K562 (cell line): Measurements from ENCODE around the gene BLM. TPM values are rescaled to one million over a fixed set of nuclear protein-coding genes. Genes with fewer than 3 reads are reported as not detected.

ENCODE experiments used
- ATAC-seq: fragments of 200-7000 bp; cut with Tn5 transposase; 3 replicates; pipeline ENCODE4 v1.9.1; 2020; ENCODE audit warnings: moderate library complexity
- BruUV-seq: library from RNA; stranded (reverse); fragments of 400-500 nt; replicated peaks from 2 replicates; lab custom pipeline; 2021; lab: Mats Ljungman, UMichigan
- CTCF ChIA-PET: fragments of 300-600 bp; formaldehyde crosslinking; extraction: SDS; loops from one replicate; lab custom pipeline; 2021; ENCODE audit warnings: low intra/inter-chr PET ratio; lab: Yijun Ruan, JAX
- POLR2A ChIA-PET: fragments of 300-600, 350-650 bp; sonication (Branson Sonifier 250); formaldehyde crosslinking; extraction: SDS; loops from one replicate; lab custom pipeline; 2021; ENCODE audit warnings: antibody characterized with exemption, inconsistent platforms; lab: Yijun Ruan, JAX
- DNase-seq, 4 experiments: peaks; one replicate each; pipeline versions ENCODE4 v3.0.0 to v3.0.0-alpha.2; 2011 to 2018; ENCODE audit warnings: low spot score in 3 of 4, mixed read lengths in 3 of 4; ENCODE audit errors: extremely low read depth in 1 of 4
- FAIRE-seq: peaks from 2 replicates; lab custom pipeline; 2011; peaks lifted over from hg19 to GRCh38; lab: Jason Lieb, UNC
- H2AFZ ChIP-seq: 2 replicates; pipeline ENCODE4 v1.6.0; 2011; ENCODE audit warnings: low read depth, low read length, control low read depth, inconsistent platforms
- H3K27ac ChIP-seq: fragments of 200-600 bp; 3 replicates; pipeline ENCODE4 v1.8.0; 2011; ENCODE audit warnings: low read depth, mild to moderate bottlenecking, control low read depth, inconsistent platforms, low read length, moderate library complexity, mixed read lengths; ENCODE audit errors: extremely low read depth
- H3K27me3 ChIP-seq, 2 experiments: fragments of 300-600 bp in 1 of 2; 2 replicates in 1 of 2; 3 replicates in 1 of 2; pipeline versions ENCODE4 v1.6.0 to v1.8.0; 2011; ENCODE audit warnings: inconsistent platforms in 2 of 2, low read length in 2 of 2, mild to moderate bottlenecking in 1 of 2, mixed read lengths in 1 of 2, moderate library complexity in 1 of 2; ENCODE audit not compliant: control insufficient read depth in 2 of 2, insufficient read depth in 2 of 2
- H3K36me3 ChIP-seq: fragments of 300-600 bp; 3 replicates; pipeline ENCODE4 v1.8.0; 2011; ENCODE audit warnings: mild to moderate bottlenecking, low read length, inconsistent platforms; ENCODE audit not compliant: control insufficient read depth, insufficient read depth
- H3K4me1 ChIP-seq, 2 experiments: fragments of 200-600 bp in 1 of 2; replicated peaks in 1 of 2; 2 replicates in 1 of 2; 3 replicates in 1 of 2; pipeline versions ENCODE4 v1.5.1 to v1.8.0; 2011; ENCODE audit warnings: inconsistent platforms in 2 of 2, low read length in 2 of 2, mild to moderate bottlenecking in 1 of 2, mixed read lengths in 1 of 2, moderate library complexity in 1 of 2; ENCODE audit not compliant: control insufficient read depth in 2 of 2, insufficient read depth in 2 of 2
- H3K4me2 ChIP-seq: 2 replicates; pipeline ENCODE4 v1.6.1; 2011; ENCODE audit warnings: low read length, control low read depth, inconsistent platforms, mixed read lengths; ENCODE audit not compliant: insufficient read depth
- H3K4me3 ChIP-seq: fragments of 200-600 bp; sonication (generic), shearing (Covaris generic); 2 replicates; pipeline ENCODE4 v1.5.1; 2016; ENCODE audit warnings: control low read depth, inconsistent platforms
- H3K79me2 ChIP-seq: fragments of 200-600 bp; 3 replicates; pipeline ENCODE4 v1.8.0; 2011; ENCODE audit warnings: low read length, inconsistent platforms; ENCODE audit not compliant: control insufficient read depth, insufficient read depth
- H3K9ac ChIP-seq, 2 experiments: 2 replicates each; pipeline versions ENCODE4 v1.6.0 to v1.6.1; 2011; ENCODE audit warnings: low read depth in 2 of 2, low read length in 2 of 2, control low read depth in 1 of 2, inconsistent platforms in 1 of 2, mild to moderate bottlenecking in 1 of 2, mixed read lengths in 1 of 2; ENCODE audit not compliant: insufficient read depth in 1 of 2
- H3K9me1 ChIP-seq: one replicate; pipeline ENCODE4 v1.6.0; 2011; ENCODE audit warnings: inconsistent platforms, mild to moderate bottlenecking, low read length, moderate library complexity; ENCODE audit not compliant: control insufficient read depth, insufficient read depth
- H3K9me3 ChIP-seq: replicated peaks from 2 replicates; pipeline ENCODE4 v1.5.1; 2011; ENCODE audit warnings: low read depth, low read length, inconsistent platforms; ENCODE audit not compliant: control insufficient read depth, insufficient read depth
- H4K20me1 ChIP-seq: replicated peaks from 2 replicates; pipeline ENCODE4 v1.6.1; 2011; ENCODE audit warnings: low read length, inconsistent platforms, mixed read lengths; ENCODE audit not compliant: control insufficient read depth, insufficient read depth
- KLF6 ChIP-seq: fragments of 250-450 bp; sonication (Bioruptor Pico); IDR thresholded peaks from 2 replicates; pipeline ENCODE4 v1.4.0; 2020; ENCODE audit warnings: mild to moderate bottlenecking, moderate library complexity, borderline replicate concordance
- MAFF ChIP-seq: IDR thresholded peaks from 2 replicates; pipeline ENCODE4 v1.6.1; 2012; ENCODE audit warnings: low read length, improper control_type of control experiment
- NR2C2 ChIP-seq, 2 experiments: fragments of 200-800 bp in 1 of 2; sonication (Bioruptor generic) in 1 of 2; sonication (generic) in 1 of 2; formaldehyde crosslinking in 1 of 2; IDR thresholded peaks; 2 replicates each; pipeline versions ENCODE4 v1.6.1 to v1.8.0; 2016 to 2022; ENCODE audit warnings: mild to moderate bottlenecking in 1 of 2, missing compliant biosample characterization in 1 of 2, missing genetic modification characterization in 1 of 2, missing genetic modification reagents in 1 of 2
- OTX1 ChIP-seq: fragments of 450-650 bp; formaldehyde crosslinking; IDR thresholded peaks from 2 replicates; pipeline ENCODE4 v1.4.0; 2022; ENCODE audit warnings: mild to moderate bottlenecking
- PHB ChIP-seq: fragments of 250-450 bp; sonication (Bioruptor Pico); IDR thresholded peaks from 2 replicates; pipeline ENCODE4 v1.5.0; 2021
- RBFOX2 ChIP-seq: fragments of 200-400 bp; formaldehyde crosslinking; IDR thresholded peaks from 2 replicates; pipeline ENCODE4 v1.6.1; 2017; ENCODE audit warnings: low read depth, mild to moderate bottlenecking, low read length, moderate library complexity
- RBM14 ChIP-seq: fragments of 200-400 bp; formaldehyde crosslinking; IDR thresholded peaks from 2 replicates; pipeline ENCODE4 v1.6.1; 2018; ENCODE audit warnings: low read depth, mild to moderate bottlenecking, low read length, moderate library complexity, borderline replicate concordance; ENCODE audit not compliant: insufficient read depth
- TEAD1 ChIP-seq, 2 experiments: fragments of 450-650 bp in 1 of 2; sonication (generic) in 1 of 2; formaldehyde crosslinking; IDR thresholded peaks; 2 replicates each; pipeline versions ENCODE4 v1.4.0 to v1.8.0; 2020 to 2022; ENCODE audit warnings: mild to moderate bottlenecking in 2 of 2, missing genetic modification reagents in 1 of 2
- ZBED1 ChIP-seq: IDR thresholded peaks from 2 replicates; pipeline ENCODE4 v1.6.1; 2014
- ZNF274 ChIP-seq: IDR thresholded peaks from 2 replicates; pipeline ENCODE4 v1.6.1; 2011; ENCODE audit warnings: low read depth, mild to moderate bottlenecking, low read length, moderate library complexity, borderline replicate concordance
- ZNF316 ChIP-seq: fragments of 450-650 bp; IDR thresholded peaks from 2 replicates; pipeline ENCODE4 v1.6.1; 2016
- ZNF444 ChIP-seq: fragments of 250-450 bp; sonication (Bioruptor Pico); IDR thresholded peaks from 2 replicates; pipeline ENCODE4 v1.4.0; 2020; ENCODE audit warnings: mild to moderate bottlenecking, moderate library complexity
- ZNF507 ChIP-seq: conservative IDR thresholded peaks from 2 replicates; pipeline ENCODE4 v1.6.1; 2017; ENCODE audit warnings: missing genetic modification characterization, missing compliant biosample characterization
- WGBS: fragments of 100-300 bp; shearing (Covaris generic); methylation state at CpG from one replicate; pipeline ENCODE4 v1.1.6; 2016; ENCODE audit warnings: low coverage, mixed read lengths; ENCODE audit not compliant: insufficient coverage; ENCODE audit errors: missing lambda C conversion rate; 5-methylcytosine and 5-hydroxymethylcytosine counted together
- in situ Hi-C: fragments of 300-500 bp; cut with MboI; formaldehyde crosslinking; loops from 4 replicates; pipeline ENCODE4 v1.15.0; 2018; ENCODE audit warnings: inconsistent platforms, mixed read lengths
- intact Hi-C: fragments of 100-400 bp; cut with micrococcal nuclease; formaldehyde crosslinking; loops from 2 replicates; pipeline ENCODE4 v1.14.2; 2022
- polyA plus RNA-seq, 8 experiments: library from polyadenylated mRNA; depleted of rRNA in 4 of 8; stranded (reverse) in 5 of 8; unstranded in 3 of 8; fragments of >200 nt; fragmentation: Nextera tagmentation in 2 of 8; fragmentation: Illumina TruSeq in 1 of 8; extraction: Ambion mirVana in 2 of 8; extraction: Trizol in 1 of 8; gene quantifications; 2 replicates each; pipeline versions ENCODE4 v1.2.1 to v1.2.3, GENCODE V29; 2011 to 2014; ENCODE audit warnings: inconsistent platforms in 1 of 8, missing spikeins in 1 of 8
- total RNA-seq, 7 experiments: library from RNA; depleted of rRNA in 6 of 7; stranded (reverse); fragments of >200 nt in 6 of 7; fragmentation: Illumina TruSeq in 2 of 7; extraction: Trizol in 2 of 7; gene quantifications; 2 replicates each; pipeline versions ENCODE4 v1.2.1 to v1.2.3, GENCODE V29; 2011 to 2021; ENCODE audit warnings: low replicate concordance in 1 of 7
- TF ChIP-seq, protein P1 (sequence below): fragments of 450-650 bp; IDR thresholded peaks from 2 replicates; pipeline ENCODE4 v1.6.1; 2016; ENCODE audit warnings: low read depth, mild to moderate bottlenecking, moderate library complexity
- TF ChIP-seq, protein P2 (sequence below): sonication (generic); formaldehyde crosslinking; IDR thresholded peaks from 2 replicates; pipeline ENCODE4 v1.8.1; 2022; ENCODE audit warnings: missing genetic modification reagents
- TF ChIP-seq, protein P3 (sequence below): IDR thresholded peaks from 3 replicates; pipeline ENCODE4 v1.6.1; 2011; ENCODE audit warnings: borderline replicate concordance, mild to moderate bottlenecking, moderate library complexity; ENCODE audit not compliant: insufficient read length; ENCODE audit errors: extremely low read depth
- TF ChIP-seq, protein P4 (sequence below): fragments of 250-450 bp; sonication (Bioruptor Pico); IDR thresholded peaks from 2 replicates; pipeline ENCODE4 v1.5.0; 2020; ENCODE audit warnings: mild to moderate bottlenecking, borderline replicate concordance

BLM gene
- total and polyA plus RNA-seq, 9 of the 15 experiments (the other 6 are each of a cell fraction or from before 2014, with no cell fraction given) = 21.0 to 56.0 (median 43.9) TPM

DNA sequence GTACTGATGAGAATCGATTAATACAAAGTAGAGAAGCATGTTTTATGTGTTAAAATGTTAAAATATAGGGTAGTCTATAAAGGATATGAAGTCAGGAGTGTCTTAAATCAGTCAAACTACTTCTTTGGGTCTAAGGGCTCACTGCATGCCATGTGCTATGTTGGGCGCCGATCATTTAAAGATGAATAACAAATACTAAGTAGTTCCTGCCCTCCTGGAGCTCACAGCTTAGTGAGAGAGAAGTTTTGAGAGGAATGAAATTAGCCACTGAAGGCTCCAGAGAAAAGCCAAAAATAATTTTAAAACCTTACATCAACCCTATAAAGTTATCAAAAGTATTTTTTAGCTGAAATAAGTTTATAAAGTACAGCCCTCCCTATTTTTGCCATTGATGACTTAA, 44.5 kb downstream of the BLM start:
- no peak for FAIRE-seq
- Histone ChIP-seq H3K79me2 (no peaks in the 10 kb centered on the region), H3K27me3 (no peaks in the 10 kb centered on the region), H3K9me3 (no peaks in the 10 kb centered on the region), H3K4me1 (no peaks in the 10 kb centered on the region), H2AFZ (no peak overlapping the region), H4K20me1 (no peaks in the 10 kb centered on the region), H3K9ac (no peak overlapping the region), H3K9me1 (no peaks in the 10 kb centered on the region), H3K4me3 (no peak overlapping the region), H3K27ac (no peak overlapping the region), H3K36me3 (peaks cover 85% of the 10 kb centered on the region), H3K4me2 (no peak overlapping the region)
- in situ Hi-C loops = no loop called here
- DNase-seq = no peak
- ATAC-seq = no peak
- WGBS = 98% methylated on average over 3 of the region's 3 CpGs
- CTCF ChIA-PET = no interaction called here
- POLR2A ChIA-PET = interaction anchor here (1.9 kb wide), 1 partner anchor 9 kb away, joined by 7 read pairs; no protein-coding TSS in a partner anchor
- no TSS peak for BruUV-seq
- intact Hi-C loops = no loop called here
- TF ChIP-seq PHB (CRISPR knock-in tag) (no peak), OTX1 (no peak), TEAD1 (CRISPR knock-in tag; IDR thresholded peaks at IDR 0.05) (no peak), ZNF274 (no peak), MAFF (no peak), ZNF444 (CRISPR knock-in tag) (no peak), ZNF507 (no peak), ZBED1 (no peak), ZNF316 (no peak), KLF6 (CRISPR knock-in tag) (no peak), NR2C2 (CRISPR knock-in tag; IDR thresholded peaks at IDR 0.05) (no peak), NR2C2 (tag; IDR thresholded peaks at IDR 0.05) (no peak), RBM14 (no peak), RBFOX2 (no peak)
- TF ChIP-seq, protein P1, sequence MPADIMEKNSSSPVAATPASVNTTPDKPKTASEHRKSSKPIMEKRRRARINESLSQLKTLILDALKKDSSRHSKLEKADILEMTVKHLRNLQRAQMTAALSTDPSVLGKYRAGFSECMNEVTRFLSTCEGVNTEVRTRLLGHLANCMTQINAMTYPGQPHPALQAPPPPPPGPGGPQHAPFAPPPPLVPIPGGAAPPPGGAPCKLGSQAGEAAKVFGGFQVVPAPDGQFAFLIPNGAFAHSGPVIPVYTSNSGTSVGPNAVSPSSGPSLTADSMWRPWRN = no peak
- TF ChIP-seq, protein P2, sequence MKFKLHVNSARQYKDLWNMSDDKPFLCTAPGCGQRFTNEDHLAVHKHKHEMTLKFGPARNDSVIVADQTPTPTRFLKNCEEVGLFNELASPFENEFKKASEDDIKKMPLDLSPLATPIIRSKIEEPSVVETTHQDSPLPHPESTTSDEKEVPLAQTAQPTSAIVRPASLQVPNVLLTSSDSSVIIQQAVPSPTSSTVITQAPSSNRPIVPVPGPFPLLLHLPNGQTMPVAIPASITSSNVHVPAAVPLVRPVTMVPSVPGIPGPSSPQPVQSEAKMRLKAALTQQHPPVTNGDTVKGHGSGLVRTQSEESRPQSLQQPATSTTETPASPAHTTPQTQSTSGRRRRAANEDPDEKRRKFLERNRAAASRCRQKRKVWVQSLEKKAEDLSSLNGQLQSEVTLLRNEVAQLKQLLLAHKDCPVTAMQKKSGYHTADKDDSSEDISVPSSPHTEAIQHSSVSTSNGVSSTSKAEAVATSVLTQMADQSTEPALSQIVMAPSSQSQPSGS = no peak
- TF ChIP-seq, protein P3, sequence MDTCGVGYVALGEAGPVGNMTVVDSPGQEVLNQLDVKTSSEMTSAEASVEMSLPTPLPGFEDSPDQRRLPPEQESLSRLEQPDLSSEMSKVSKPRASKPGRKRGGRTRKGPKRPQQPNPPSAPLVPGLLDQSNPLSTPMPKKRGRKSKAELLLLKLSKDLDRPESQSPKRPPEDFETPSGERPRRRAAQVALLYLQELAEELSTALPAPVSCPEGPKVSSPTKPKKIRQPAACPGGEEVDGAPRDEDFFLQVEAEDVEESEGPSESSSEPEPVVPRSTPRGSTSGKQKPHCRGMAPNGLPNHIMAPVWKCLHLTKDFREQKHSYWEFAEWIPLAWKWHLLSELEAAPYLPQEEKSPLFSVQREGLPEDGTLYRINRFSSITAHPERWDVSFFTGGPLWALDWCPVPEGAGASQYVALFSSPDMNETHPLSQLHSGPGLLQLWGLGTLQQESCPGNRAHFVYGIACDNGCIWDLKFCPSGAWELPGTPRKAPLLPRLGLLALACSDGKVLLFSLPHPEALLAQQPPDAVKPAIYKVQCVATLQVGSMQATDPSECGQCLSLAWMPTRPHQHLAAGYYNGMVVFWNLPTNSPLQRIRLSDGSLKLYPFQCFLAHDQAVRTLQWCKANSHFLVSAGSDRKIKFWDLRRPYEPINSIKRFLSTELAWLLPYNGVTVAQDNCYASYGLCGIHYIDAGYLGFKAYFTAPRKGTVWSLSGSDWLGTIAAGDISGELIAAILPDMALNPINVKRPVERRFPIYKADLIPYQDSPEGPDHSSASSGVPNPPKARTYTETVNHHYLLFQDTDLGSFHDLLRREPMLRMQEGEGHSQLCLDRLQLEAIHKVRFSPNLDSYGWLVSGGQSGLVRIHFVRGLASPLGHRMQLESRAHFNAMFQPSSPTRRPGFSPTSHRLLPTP = no peak
- TF ChIP-seq, protein P4, sequence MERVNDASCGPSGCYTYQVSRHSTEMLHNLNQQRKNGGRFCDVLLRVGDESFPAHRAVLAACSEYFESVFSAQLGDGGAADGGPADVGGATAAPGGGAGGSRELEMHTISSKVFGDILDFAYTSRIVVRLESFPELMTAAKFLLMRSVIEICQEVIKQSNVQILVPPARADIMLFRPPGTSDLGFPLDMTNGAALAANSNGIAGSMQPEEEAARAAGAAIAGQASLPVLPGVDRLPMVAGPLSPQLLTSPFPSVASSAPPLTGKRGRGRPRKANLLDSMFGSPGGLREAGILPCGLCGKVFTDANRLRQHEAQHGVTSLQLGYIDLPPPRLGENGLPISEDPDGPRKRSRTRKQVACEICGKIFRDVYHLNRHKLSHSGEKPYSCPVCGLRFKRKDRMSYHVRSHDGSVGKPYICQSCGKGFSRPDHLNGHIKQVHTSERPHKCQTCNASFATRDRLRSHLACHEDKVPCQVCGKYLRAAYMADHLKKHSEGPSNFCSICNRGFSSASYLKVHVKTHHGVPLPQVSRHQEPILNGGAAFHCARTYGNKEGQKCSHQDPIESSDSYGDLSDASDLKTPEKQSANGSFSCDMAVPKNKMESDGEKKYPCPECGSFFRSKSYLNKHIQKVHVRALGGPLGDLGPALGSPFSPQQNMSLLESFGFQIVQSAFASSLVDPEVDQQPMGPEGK (CRISPR knock-in tag) = no peak
